Left ventricle myocardium inferior (tissue), 1 donor: ENCODE data around the gene PLXNA4. TPM values are rescaled to one million over a fixed set of nuclear protein-coding genes. Genes with fewer than 3 reads are reported as not detected.

Source experiments
- DNase-seq: peaks from one replicate; pipeline ENCODE4 v3.0.0-alpha.2; 2020
- H3K27ac ChIP-seq: fragments of 200-600 bp; replicated peaks from 2 replicates; pipeline ENCODE4 v1.8.0; 2021
- H3K27me3 ChIP-seq: fragments of 200-600 bp; 2 replicates; pipeline ENCODE4 v1.8.0; 2021; ENCODE audit warnings: low read depth
- H3K36me3 ChIP-seq: fragments of 200-600 bp; 2 replicates; pipeline ENCODE4 v1.8.0; 2021
- H3K4me1 ChIP-seq: fragments of 200-600 bp; 2 replicates; pipeline ENCODE4 v1.8.0; 2021
- H3K4me3 ChIP-seq: fragments of 200-600 bp; 2 replicates; pipeline ENCODE4 v1.8.0; 2021; ENCODE audit warnings: mild to moderate bottlenecking, moderate library complexity
- H3K9me3 ChIP-seq: fragments of 200-600 bp; replicated peaks from 2 replicates; pipeline ENCODE4 v1.8.0; 2021
- CTCF ChIP-seq: fragments of 200-600 bp; IDR thresholded peaks from 2 replicates; pipeline ENCODE4 v1.8.0; 2021; ENCODE audit warnings: antibody characterized with exemption, mild to moderate bottlenecking, borderline replicate concordance
- intact Hi-C: fragments of 100-400 bp; cut with micrococcal nuclease; formaldehyde crosslinking; loops from one replicate; pipeline ENCODE4 v1.11.0; 2022
- total RNA-seq: library from RNA; stranded (reverse); fragmentation: NEBNext Ultra II Directional; extraction: Animal tissue kit (Norgen Biotek cat#: 25700); gene quantifications from one replicate; pipeline ENCODE4 v1.2.1, GENCODE V29; 2021
- donor health status: DM: no; HTN: yes; CAD: no; lungs with severe emphysema.

The PLXNA4 gene
- total RNA-seq, 1 donor from 2014 or later: 18.1 TPM

GRCh38 chr7:132092106-132092505, 484.2 kb downstream of the PLXNA4 start:
- H3K27ac ChIP-seq: no peak overlapping the region
- H3K4me3 ChIP-seq: no peak overlapping the region
- intact Hi-C loops: no loop called here
- DNase-seq: no peak
- no peaks in the 10 kb centered on the region for H3K27me3 ChIP-seq
- TF ChIP-seq CTCF: no peak
- H3K9me3 ChIP-seq: no peaks in the 10 kb centered on the region
- H3K36me3 ChIP-seq: no peaks in the 10 kb centered on the region
- no peaks in the 10 kb centered on the region for H3K4me1 ChIP-seq

- Histone ChIP-seq H3K9me3 (no peaks in the 10 kb centered on the region), H3K36me3 (no peaks in the 10 kb centered on the region), H3K27ac (no peak overlapping the region), H3K4me3 (no peak overlapping the region), H3K4me1 (no peaks in the 10 kb centered on the region), H3K27me3 (no peaks in the 10 kb centered on the region)
- intact Hi-C loops: no loop called here
- TF ChIP-seq CTCF: no peak
- DNase-seq: no peak
Observed at GRCh38 chr7:132091706-132092105, 484.6 kb downstream of the PLXNA4 start.

GRCh38 chr7:132090444-132090843, 485.8 kb downstream of the PLXNA4 start:
- no peak for TF ChIP-seq CTCF

GRCh38 chr7:132089356-132089755, 486.9 kb downstream of the PLXNA4 start:
- no peaks in the 10 kb centered on the region for H3K4me1 ChIP-seq
- TF ChIP-seq CTCF: no peak
- no peak overlapping the region for H3K4me3 ChIP-seq
- no peak for DNase-seq
- intact Hi-C loops: no loop called here
- H3K27me3 ChIP-seq: no peaks in the 10 kb centered on the region
- no peak overlapping the region for H3K27ac ChIP-seq
- no peaks in the 10 kb centered on the region for H3K36me3 ChIP-seq
- H3K9me3 ChIP-seq: no peaks in the 10 kb centered on the region

More at GRCh38 chr7:132090444-132090843, 485.8 kb downstream of the PLXNA4 start:
- Histone ChIP-seq H3K27me3 (no peaks in the 10 kb centered on the region), H3K36me3 (no peaks in the 10 kb centered on the region), H3K9me3 (no peaks in the 10 kb centered on the region), H3K4me1 (no peaks in the 10 kb centered on the region), H3K4me3 (no peak overlapping the region), H3K27ac (no peak overlapping the region)
- intact Hi-C loops: no loop called here
- no peak for DNase-seq

- no peaks in the 10 kb centered on the region for H3K9me3 ChIP-seq
- H3K36me3 ChIP-seq: no peaks in the 10 kb centered on the region
- H3K4me1 ChIP-seq: no peaks in the 10 kb centered on the region
- H3K27ac ChIP-seq: no peak overlapping the region
- H3K27me3 ChIP-seq: no peaks in the 10 kb centered on the region
- H3K4me3 ChIP-seq: no peak overlapping the region
- intact Hi-C loops: no loop called here
- DNase-seq: no peak
- TF ChIP-seq CTCF: no peak
Observed at GRCh38 chr7:132087421-132087820, 488.8 kb downstream of the PLXNA4 start.

- Histone ChIP-seq H3K9me3 (no peaks in the 10 kb centered on the region), H3K36me3 (no peaks in the 10 kb centered on the region), H3K27me3 (no peaks in the 10 kb centered on the region), H3K27ac (no peak overlapping the region), H3K4me3 (no peak overlapping the region), H3K4me1 (peaks cover 17% of the 10 kb centered on the region)
- intact Hi-C loops: no loop called here
- DNase-seq: no peak
- TF ChIP-seq CTCF: no peak
Observed at GRCh38 chr7:132084776-132085388, 491.4 kb downstream of the PLXNA4 start.
